ENCODE results near the gene PURA.
A peak's percentile ranks its signal among the peaks of the same experiment; 100 is the strongest.
"Not testable (repeated sequence)": the region's sequence is repeated elsewhere in the genome, so short reads cannot be mapped to it uniquely, and the experiment has no call there.

Gene PURA

DNA sequence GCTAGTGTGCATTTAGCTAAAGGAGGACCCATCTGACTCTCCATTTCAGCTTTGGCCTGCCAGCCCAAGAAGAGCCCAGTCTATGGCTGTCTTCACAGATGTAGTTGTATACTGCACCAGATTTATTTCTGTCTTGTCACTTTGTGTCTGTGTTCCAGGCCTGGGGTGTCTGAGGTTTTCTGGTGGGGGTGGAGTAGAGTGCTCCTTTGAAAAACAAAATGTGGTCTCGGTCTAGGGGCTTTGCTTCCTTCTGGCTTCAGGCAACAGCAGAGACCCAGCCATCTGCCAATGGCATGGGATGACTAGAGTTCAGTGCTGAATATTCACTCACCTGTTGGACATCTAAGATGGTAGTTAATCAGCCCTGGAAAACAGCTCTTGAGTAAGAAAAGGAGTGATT is 22.7 kb downstream of the PURA start:
- no peak for DNase-seq

DNA sequence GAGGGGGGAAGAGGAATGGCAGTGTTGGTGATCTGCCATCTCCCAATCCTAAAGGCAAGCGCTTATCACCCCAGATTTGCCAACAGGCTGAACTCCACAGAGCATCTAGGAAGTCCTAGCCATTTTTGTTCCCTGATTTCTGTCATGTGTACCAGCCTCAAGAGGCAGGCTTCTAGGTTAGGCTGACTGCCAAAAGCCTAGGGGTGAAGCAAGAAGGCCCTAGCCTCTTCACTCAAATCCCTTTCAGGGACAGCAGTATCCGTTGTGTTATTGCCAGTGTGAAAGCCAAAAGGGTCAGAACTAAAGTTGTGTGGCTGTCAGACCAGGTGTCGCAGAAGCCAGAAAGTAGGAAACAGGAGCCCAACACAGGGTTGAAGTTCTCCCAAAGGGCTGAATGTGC is 26.5 kb downstream of the PURA start:
- no peak for DNase-seq

DNA sequence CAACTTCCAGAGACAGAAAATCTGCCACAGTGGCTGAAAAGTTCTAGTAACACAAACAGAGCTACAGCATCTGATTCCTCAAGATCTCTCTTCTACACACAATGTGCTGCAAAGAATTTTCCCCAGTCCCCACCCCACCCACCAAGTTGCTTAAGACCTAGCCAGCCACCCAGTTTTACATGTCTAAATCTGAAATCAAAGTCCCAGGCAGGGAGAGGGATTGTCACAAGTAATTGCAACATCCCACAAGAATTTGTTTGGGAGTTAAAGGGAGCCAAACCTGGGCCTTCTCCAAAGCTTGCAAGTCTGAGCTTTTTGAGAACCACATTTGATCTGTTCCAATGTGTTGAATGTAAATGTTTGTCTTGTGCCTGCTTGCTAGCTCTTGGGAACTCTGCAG is 27.3 kb downstream of the PURA start:
- no peak for DNase-seq

DNA sequence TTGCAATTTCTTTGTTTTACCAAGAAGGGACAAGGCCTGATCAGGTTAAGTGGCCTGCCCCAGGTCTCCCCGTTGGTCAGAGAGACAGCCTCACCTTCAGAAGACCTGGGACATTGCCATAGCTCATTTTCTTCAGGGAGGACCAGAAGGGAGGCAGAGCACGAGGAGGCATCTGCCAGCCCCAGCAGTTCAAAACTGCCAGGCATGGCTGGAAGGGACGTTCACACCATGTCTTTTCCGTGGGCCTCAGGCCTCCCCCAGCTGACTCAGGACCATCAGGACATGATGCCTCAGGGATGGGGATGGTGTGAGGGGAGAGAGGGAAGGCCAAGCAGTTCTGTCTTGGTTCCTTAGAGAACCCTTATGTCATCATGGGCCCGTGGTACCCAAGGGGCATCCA is 28.3 kb downstream of the PURA start:
- no peak for DNase-seq

DNA sequence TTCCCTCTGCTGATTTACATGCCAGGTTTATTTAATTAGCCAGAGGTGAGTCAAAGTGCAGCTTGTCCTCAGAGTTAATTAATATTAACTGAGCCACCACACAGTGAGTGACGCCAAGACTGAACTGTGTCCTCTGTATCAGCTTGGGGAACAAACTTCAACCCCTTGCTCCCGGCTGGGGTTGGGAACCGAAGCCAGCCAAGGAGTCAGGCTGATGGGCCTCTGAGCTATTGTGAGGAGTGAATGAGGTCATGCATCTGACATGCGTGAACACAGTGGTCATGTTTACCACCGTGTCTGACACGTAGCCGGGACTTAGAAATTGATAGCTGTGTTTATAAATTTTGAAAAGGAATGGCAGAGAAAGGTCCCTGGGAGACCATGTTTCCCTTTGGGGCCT is 28.9 kb downstream of the PURA start:
- no peak for DNase-seq

DNA sequence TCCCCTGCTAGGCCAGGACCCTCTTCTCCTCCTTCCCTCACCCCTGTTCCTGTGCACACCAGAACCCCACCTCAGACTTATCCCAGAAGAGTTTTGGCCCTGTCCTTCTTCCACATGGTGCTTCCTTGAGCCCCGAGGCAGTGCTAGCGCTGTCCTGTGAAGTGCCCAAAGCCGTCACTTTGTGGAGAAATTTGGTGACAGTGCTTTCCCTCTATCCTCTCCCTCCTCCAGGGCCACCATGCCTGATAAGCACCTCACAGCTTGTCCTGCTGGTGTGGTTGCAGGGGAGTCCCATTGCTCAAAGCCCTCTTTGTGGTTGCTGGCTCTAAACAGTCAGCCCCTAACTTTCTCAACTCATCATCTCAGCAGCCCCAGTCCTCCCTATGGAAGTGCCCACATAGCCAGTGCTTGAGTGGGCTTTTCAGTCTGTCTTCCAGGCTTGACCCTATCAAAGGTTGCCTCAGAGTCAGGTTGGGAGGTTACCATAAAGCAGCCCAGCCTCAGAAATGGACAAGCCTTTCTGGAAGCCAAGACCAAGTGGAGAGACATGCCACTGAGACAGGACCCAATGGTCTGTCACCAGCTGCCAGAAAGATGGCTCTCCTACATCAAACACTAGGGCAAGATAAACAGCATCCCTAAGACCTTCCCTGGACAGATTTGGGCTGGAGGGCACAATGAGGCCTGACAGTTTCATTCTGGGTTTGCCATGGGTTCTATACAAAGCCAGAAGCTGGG is 29.8 kb downstream of the PURA start:
- no peak for DNase-seq

DNA sequence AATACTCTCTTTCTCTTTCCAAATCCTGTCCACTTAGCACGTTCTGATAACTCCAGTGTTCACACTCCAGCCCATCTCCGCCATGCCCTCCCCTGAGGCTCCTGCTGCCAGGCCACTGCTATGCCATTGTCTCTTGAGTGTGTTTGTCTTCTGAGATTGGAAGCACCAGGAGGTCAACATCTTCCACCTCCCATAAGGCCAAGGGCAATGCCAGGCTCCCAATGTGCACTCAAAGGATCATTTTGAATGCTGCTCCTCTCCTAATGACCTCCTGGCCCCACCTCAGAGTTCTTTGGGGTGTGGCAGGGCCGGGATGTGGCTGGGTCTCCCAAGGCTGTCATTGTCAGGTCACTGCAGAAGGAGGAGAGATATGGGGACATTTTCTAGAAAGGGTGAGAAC is 31.3 kb downstream of the PURA start:
- no peak for DNase-seq

DNA sequence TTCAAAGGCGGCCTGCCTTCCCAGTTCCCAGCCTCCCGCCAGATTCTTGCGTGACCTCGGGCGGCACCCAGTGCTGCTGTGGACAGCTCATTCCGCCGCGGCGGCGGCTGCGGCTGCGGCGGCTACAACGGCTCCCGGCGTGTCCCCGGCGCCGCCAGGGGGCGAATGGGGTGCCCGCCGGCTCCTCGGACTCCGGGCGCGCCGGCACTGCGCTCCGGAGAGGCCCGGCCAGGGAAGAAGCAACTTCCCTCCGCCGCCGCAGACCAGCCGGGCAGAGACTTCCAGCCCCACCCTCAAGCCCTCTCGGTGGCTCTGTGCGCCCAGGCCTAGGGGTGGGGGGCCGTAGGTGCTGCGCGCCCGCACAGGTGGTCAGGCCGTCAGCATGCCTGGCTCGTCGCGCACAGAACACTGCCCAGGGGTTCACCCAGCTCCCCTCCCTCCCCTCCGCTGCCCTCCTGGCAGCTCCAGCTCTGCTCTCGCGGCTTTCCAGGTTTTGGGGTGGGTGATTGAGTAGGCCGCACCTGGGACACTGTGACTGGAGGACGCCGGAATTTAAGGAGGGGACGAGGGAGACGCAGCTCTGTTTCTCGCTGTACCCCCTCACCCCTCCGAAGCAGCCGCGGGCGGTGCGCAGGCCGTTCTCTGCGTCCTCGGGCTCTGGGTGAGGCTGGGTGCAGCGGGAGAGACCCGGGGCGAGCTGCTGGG is 32.1 kb downstream of the PURA start:
- DNase-seq = peak; percentile 48

DNA sequence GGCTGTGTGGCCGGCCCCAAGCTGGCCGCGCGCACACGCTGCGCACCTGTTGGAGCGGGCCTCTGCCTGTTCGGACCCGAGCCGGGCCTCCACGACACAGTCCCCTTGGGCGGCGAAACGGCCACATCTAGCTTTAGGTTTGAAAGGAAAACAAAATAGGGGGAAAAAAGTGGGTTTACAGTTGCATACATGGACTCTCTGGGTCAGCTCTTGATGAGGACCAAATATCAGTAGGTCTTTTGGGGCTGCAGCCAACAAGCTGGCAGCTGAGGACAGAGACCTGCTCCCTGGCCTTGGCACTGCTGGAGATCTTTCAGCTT is 32.6 kb downstream of the PURA start:
- no peak for DNase-seq

DNA sequence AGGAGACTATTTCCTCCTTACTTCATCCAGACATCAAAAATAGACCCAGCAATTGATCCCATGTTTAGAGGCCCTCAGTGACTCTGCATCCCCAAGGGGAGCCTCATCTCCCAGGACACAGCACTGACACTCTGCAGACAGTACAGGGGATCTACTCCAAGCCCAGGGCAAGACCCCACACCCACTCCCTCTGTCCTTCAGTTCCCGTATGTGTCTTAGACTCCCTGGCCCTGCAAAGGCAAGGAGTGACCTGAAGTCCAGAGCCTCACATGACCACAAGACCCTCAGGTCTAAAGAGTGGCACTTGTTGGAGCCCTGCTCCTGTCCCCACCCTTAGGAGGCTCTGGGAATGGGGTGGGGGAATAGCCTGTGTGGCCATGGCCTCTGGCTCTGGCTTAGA is 33.6 kb downstream of the PURA start:
- DNase-seq = no peak

DNA sequence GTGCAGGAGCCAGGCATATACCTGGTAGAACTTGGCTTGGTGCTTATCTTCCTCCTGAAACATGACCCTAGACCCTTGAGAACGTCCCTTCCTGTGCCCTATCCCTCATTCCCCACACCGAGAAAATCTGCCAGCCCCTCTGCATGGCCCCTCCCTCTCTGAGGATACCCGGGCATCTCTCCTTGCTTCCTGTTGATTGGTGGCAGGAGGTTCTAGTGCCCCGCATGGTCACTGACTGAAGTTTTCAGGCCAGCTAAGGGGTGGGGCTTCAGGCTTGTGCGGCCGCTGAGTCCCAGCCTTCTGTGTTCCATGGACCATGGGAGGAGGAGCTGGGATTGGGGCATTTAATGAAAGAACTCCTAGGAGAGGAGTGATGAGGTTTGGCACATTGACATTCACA is 34.6 kb downstream of the PURA start:
- no peak for DNase-seq

DNA sequence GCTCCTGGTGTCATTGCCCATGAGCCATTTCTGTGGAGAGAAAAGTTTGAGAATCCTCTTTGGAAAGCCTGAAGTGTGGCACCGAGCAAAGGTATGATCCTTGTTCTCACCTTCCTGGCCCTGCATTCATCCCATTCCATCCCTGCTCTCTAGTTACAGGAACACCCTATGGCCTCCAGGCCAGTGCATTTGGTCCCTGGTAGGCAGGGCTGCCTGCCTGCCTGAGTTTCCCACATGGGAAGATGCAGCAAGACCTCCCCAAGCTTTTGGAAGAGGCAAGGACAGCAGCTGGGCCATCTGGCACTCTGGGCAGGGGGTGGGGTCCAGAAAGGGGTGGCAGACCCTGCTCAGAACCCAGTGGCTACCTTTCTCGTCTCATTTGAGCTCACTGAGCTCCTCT is 36.3 kb downstream of the PURA start:
- DNase-seq = no peak

DNA sequence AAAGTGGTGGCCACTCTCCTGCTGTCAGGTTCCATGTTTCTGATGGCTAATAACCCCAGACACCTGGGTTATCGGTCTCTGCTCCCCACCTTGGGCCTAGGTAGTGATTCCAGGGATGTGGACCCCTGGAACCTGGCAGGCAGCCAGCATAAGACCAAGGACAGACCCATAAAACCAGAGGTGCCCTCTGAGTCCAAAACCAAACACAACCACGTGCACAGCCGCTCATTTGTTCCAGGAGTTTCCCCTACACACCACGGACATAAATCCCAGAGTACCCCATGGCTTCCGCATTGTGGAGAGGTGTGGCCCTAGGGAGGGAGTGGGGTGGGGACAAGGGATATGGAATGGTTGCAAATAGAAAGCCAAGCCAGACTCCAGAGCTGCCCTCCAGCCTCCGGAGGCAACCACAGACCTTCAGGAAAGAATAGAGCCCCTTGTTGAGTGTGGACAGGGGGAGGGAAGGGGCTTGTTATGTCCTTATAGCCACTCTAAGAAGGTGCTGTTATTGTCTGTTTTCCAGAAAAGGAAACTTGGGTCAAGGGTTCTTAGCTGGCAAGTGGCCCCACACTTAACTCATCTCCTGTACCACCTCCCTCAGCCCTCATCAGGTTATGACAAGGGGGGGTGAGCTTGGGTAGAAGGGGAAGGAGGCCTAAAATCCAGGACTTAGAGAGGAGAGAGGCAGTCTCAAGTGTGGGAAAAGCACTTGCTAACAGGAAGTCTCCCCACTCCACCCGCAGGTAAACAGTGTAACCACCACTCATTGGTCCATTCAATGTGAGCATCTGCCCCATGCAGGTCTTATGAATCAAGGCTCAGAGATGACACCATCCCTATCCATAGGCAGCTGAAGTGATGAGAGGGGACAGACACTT is 37.5 kb downstream of the PURA start:
- DNase-seq = no peak

DNA sequence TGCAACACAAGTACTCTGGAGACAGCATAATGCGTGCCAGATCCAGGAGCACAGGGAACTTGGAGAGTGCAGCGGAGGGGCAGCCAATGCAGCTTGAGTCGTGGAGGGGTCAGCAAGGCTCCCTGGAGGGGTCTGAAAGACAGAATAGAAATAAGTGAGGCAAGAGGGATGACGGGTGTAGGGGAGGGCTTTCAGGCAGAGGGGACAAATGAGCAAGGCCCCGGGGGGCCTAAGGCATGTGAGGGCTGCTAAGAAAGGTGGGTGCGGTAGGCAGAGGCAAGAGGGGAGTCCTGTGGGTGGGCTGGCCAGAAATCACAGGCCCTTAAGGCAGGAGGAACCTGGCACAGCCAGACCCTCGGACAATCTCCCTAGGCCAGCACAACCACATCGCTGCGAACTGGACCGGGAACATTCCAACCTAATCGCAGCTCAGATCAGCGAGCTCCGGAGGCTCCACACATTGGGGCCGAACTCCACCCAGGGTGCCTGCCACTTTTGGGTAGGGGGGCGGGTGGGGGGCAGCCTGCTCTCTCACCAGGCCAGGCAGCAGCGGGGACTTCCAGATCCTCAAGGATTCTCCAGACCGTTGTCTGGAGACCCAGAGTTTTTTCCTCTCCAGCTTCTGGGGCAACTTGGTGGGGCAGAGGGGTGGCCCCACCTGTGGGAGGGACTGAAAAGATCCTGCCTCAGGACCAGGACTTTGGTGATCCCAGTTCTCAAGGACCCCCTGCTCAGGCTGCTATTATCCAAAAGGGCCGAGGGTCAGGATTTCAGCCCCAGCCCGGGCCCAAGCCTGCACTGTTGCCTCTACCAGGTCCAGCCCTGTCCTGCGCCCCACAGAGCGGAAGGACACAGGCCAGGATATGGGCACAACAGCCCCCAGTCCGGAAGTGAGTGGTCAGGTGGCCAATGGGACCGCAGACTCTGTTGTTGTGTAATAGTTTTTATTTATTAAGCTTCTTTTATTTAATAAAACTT is 38.4 kb downstream of the PURA start:
- DNase-seq = no peak

DNA sequence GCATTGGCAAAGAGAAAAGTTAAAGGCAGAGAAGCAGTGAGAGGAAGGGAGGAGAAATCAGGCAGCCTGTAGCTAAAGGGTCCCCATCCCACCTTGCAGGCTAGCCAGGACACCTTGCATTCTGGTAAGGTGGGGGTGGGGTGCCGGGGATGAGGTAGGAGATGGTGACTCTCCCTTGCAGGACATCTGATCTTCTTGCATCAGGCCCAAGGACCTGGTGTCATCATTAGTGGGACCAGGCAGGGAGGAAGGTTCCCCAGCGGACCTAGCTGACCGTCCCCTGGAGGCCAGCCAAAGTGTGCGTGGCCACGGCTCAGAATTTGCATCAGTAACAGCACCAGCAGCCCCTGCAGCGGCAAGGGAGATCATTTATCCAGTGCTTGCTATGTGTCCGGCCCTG is 39.3 kb downstream of the PURA start:
- DNase-seq = no peak

DNA sequence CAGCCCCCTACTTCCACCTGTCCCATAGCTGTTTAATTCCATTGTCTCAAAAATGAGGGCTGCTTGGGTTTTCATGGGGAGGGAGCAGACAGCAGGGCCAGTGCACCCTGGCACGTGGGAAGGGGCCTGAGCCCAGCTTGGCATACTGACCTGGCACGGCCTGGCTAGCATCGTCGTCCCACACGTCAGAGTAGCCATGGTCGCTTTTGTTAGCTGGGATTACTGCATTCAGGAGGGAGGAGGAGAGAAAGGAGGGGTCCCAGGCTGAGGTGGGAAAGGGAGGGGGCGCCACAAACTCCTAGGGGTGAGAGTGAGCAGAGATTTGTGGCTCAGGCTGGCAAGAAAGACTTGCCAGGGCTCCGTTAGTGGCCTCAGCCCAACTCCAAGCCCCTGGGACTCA is 40.0 kb downstream of the PURA start:
- DNase-seq = no peak

DNA sequence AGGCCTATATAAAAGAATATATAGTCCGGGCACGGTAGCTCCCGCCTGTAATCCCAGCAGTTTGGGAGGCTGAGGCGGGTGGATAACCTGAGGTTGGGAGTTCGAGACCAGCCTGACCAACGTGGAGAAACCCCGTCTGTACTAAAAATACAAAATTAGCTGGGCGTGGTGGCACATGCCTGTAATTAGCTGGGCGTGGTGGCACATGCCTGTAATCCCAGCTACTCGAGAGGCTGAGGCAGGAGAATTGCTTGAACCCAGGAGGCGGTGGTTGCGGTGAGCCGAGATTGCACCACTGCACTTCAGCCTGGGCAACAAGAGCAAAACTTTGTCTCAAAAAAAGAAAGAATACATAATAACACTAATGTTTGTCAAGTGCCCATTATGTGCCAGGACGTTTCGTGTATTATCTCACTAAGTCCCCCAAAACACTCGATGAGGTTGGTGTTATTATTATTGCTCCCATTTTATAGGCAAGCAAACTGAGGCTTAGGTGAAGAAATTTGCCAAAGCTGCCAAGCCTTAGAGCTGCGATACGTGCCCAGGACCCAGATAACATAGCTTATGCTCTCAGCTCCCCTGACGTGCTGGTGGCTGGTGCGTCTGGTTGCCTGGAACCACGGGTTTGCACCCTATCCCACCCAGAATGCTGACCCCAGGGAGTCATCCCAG is 40.9 kb downstream of the PURA start:
- not testable (repeated sequence) for DNase-seq

DNA sequence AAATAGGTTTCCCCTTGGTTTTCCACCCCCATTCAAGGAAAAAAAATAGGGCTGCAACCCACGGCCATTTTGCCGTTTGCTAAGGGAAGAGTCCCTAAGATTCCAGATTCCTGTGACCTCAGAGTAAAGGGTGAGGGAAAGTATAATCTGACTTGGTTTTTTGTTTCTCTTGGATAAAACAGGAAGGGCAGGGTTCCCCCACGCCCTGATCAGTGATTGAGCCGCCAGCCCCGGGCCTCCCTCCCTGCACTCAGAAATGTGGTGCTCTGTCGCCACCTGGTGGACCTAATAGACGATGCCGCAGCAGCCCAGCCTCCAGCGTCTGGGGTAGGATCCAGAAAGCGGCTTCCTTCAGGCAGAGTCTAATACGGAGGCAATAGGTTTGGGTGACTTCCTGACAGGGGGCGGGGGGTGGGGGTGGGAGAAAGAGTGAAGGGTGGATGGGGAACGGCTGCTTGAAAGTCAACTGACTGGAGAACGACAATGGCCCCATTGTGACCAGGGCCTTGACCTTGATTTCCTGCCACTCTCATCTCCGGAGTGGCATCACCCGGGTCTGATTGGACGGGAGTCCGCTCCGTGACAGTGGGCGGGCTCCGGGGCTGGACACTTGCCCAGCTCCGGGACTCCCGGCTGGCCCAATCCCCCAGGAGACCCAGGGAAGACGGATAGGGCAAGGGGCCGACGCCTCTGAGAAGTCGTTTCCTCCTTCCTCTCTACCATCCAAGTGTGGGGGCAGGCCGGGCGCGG is 43.3 kb downstream of the PURA start:
- DNase-seq = peak; percentile 86

DNA sequence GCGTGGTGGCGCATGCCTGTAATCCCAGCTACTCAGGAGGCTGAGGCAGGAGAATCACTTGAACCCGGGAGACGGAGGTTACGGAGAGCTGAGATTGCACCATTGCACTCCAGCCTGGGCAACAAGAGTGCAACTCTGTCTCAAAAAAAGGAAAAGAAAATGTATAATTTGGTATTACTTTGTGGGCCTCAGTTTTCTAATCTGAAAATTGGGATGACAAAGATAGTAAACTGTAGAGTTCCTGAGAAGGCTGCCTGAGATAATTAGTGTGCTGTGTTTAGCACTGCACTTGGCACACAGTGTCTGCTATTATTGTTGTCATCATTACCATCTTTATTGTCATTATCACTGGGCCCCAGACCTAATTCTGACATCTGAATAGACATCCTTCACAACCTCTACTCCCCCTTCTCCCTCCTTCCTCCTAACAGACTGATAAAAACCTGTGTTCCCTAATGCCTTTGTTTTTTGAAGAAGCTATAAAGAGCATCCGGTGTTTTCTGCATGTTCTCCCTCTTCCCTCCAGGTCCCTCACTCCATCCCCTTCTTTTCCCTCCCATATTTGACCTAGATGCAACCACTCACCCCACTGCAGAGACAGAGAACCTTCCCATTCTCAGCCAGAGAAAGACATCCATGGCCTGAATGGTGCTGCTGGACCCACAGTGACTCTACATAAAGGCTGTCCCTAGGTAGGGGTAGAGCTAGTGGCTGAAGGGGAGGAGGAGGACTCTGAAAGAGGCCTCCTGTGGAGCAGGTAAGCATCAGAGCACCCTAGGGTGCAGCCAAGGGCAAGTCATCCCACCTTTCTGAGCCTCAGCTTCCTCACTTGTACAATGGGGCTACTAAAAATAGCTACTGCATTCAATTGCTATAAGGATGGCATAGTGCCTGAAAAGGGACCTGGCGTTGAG is 45.4 kb downstream of the PURA start:
- DNase-seq = no peak

DNA sequence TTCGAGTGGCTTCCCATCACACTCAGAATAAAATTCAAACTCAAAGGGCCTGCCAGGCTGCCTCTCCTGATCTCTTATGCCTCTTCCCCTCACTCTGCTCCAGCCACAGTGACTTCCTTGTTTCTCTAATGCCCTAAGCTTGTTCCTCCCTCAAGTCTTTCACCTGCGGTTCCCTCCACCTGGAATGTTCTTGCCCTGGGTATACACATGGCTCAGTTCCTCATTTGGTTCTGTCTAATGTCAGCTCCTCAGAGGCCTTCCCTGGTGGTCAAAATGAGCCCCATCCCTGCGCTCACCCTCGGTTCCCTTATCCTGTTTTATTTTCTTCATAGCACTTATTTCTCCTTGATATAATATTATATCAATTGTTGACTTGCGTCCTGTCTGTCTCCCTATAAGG is 48.4 kb downstream of the PURA start:
- DNase-seq = no peak
